HepG2 (cell line): Measurements from ENCODE around the gene FZD7. TPM values are rescaled to one million over a fixed set of nuclear protein-coding genes. Genes with fewer than 3 reads are reported as not detected.

Experiments used
- CREB3 ChIP-seq: sonication (generic); formaldehyde crosslinking; IDR thresholded peaks from 2 replicates; pipeline ENCODE4 v1.5.0; 2020; ENCODE audit warnings: missing genetic modification reagents
- KIAA2018 ChIP-seq: sonication (generic); formaldehyde crosslinking; IDR thresholded peaks from 2 replicates; pipeline ENCODE4 v1.5.0; 2020; ENCODE audit warnings: mild to moderate bottlenecking, missing genetic modification reagents, borderline replicate concordance
- NCOR1 ChIP-seq: fragments of 200-600 bp; sonication (generic); IDR thresholded peaks from 2 replicates; pipeline ENCODE4 v1.7.0; 2017; ENCODE audit warnings: antibody characterized with exemption, low read length, borderline replicate concordance
- SUZ12 ChIP-seq: fragments of 150-350 bp; IDR thresholded peaks from 2 replicates; pipeline ENCODE4 v1.6.1; 2014; ENCODE audit warnings: low read depth, low read length
- TBP ChIP-seq: sonication (generic); formaldehyde crosslinking; IDR thresholded peaks from 2 replicates; pipeline ENCODE4 v1.5.0; 2020; ENCODE audit warnings: missing genetic modification reagents
- THAP7 ChIP-seq: sonication (generic); formaldehyde crosslinking; IDR thresholded peaks from 2 replicates; pipeline ENCODE4 v1.8.1; 2023; ENCODE audit warnings: mild to moderate bottlenecking, missing genetic modification reagents
- TSC22D2 ChIP-seq: sonication (generic); formaldehyde crosslinking; IDR thresholded peaks from 2 replicates; pipeline ENCODE4 v1.5.1; 2020; ENCODE audit warnings: missing genetic modification reagents, mild to moderate bottlenecking, borderline replicate concordance
- ZNF124 ChIP-seq: sonication (generic); formaldehyde crosslinking; IDR thresholded peaks from 2 replicates; pipeline ENCODE4 v1.4.0; 2020; ENCODE audit warnings: missing genetic modification reagents
- ZNF18 ChIP-seq: sonication (generic); formaldehyde crosslinking; IDR thresholded peaks from 2 replicates; pipeline ENCODE4 v1.8.0; 2022; ENCODE audit warnings: mild to moderate bottlenecking, missing genetic modification reagents; ENCODE audit not compliant: insufficient replicate concordance
- ZNF501 ChIP-seq: sonication (generic); formaldehyde crosslinking; IDR thresholded peaks from 2 replicates; pipeline ENCODE4 v1.5.1; 2020; ENCODE audit warnings: mild to moderate bottlenecking, moderate library complexity, missing genetic modification reagents
- ZNF574 ChIP-seq: sonication (generic); formaldehyde crosslinking; IDR thresholded peaks from 2 replicates; pipeline ENCODE4 v1.4.0; 2020; ENCODE audit warnings: missing genetic modification reagents
- polyA plus RNA-seq, 8 experiments: library from polyadenylated mRNA; depleted of rRNA in 3 of 8; stranded (reverse) in 7 of 8; unstranded in 1 of 8; fragments of >200 nt; fragmentation: Illumina TruSeq in 4 of 8; extraction: Trizol in 4 of 8; gene quantifications; 2 replicates each; pipeline versions ENCODE4 v1.2.1 to v1.2.3, GENCODE V29; 2011 to 2016; ENCODE audit warnings: low read depth in 4 of 8, missing spikeins in 1 of 8, mixed read lengths in 1 of 8; ENCODE audit not compliant: insufficient read depth in 1 of 8
- total RNA-seq, 5 experiments: library from RNA; depleted of rRNA; stranded (reverse); fragments of >200 nt; fragmentation: Illumina TruSeq; extraction: Trizol; gene quantifications; 2 replicates each; pipeline ENCODE4 v1.2.3, GENCODE V29; 2016; ENCODE audit warnings: low read depth in 1 of 5

Gene FZD7
- total and polyA plus RNA-seq, 2 of the 13 experiments (the other 11 are each of a cell fraction or from before 2014, with no cell fraction given) = 0.13 to 0.38 TPM

- TF ChIP-seq ZNF574 (CRISPR knock-in tag) (no peak; the same call in none of the 2 replicates), TSC22D2 (CRISPR knock-in tag) (no peak), ZNF501 (CRISPR knock-in tag) (0 out of 2 replicates have a peak, but pooled peaks have one; percentile 10), KIAA2018 (CRISPR knock-in tag) (no peak), ZNF18 (CRISPR knock-in tag) (no peak), NCOR1 (no peak), THAP7 (no peak), ZNF124 (CRISPR knock-in tag) (no peak), SUZ12 (no peak), CREB3 (no peak), TBP (CRISPR knock-in tag) (no peak)
Observed at GRCh38 chr2:202033317-202034248, at the start of gene FZD7 (continued).
